CD4-positive, alpha-beta T cell treated with Interleukin-15 for 4 hours (primary cell): ENCODE results near the gene ZBTB3.
A peak's percentile ranks its signal among the peaks of the same experiment; 100 is the strongest.
"Not testable (repeated sequence)": the region's sequence is repeated elsewhere in the genome, so short reads cannot be mapped to it uniquely, and the experiment has no call there.

Experiments used
- DNase-seq: peaks from one replicate; pipeline ENCODE4 v3.0.0-alpha.2; 2020; ENCODE audit warnings: low spot score

The ZBTB3 gene

DNA sequence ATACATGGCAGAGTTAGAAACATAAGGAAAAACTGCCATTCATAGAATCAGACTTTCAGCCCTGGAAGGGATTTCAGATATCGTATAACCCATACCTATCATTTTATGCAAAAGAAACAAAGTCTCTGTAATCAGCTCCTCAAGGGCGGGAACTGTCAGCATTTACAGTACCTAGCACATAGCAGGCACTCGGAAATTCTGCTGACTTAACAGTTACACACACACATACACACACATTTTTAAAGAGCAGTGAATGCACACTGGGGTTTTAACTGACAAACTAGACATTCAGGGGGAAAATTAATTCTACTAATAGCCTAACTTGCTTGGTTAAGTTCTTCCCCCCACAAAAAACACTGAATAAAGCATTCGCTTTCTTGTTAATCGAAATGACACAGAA, 37.8 kb downstream of the ZBTB3 start:
- no peak for DNase-seq

GRCh38 chr11:62715150-62716130, 38.5 kb downstream of the ZBTB3 start:
- no peak for DNase-seq

DNA sequence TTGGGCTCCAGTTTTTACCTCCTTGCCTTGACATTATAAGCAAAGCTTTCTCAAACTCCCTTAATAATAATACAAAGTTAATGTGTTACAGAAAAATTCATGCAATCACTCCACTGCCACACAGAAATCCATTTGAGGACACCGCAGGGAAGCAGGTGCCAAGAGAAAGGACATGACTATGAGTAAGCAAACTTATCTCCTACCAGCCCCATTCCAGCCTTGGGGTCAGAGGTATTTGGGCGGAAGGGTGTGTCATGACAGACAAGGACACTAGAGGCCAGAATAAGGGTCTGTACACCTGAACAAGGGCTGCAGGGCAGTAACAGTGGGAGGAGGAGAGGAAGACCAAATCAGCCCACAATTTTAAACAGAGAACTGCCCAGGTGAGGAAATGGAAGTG, 40.6 kb downstream of the ZBTB3 start:
- DNase-seq, result no peak

DNA sequence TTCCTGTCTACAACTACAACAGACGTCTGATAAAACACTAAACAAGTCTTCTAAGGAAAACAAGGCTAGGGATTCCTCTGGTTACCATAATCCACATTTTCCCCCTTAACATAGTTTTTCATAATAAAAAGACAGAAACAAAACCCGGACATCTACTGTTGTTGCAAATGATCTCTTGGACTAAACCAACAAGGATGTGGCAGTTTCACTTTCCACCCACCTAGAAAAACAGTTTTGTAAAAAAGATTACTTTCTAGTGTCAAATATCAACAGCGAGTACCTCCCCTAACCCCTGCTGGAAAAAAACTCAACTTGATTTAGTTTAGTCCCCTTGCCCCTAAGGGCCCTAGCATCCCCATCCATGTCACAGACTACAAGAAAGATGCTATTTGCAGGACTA, 41.1 kb downstream of the ZBTB3 start:
- DNase-seq, result peak; percentile 20

- no peak for DNase-seq
Observed at GRCh38 chr11:62712276-62712812, 41.6 kb downstream of the ZBTB3 start.

DNA sequence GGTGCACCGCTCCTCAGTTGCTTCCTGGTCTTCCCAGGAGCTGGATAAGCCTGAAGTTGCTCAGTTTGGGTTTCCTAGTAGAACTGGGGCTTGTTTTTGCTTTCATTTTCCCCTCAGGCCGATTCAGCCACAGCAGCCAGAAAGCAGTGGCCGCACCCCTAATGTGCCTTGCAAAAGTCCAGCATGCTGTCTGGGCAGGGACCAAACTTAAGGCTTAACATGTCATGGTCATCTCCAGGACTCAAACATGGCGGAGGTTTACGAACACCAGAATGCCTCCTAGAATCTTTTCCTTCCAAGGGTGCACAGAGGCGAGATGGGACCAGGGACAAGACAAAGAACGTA, 44.0 kb downstream of the ZBTB3 start:
- DNase-seq, result peak; percentile 22

- DNase-seq, result peak; percentile 98
Observed at GRCh38 chr11:62709247-62710000, 44.5 kb downstream of the ZBTB3 start.

- peak; percentile 49 for DNase-seq
Observed at GRCh38 chr11:62708793-62709192, 45.2 kb downstream of the ZBTB3 start.

DNA sequence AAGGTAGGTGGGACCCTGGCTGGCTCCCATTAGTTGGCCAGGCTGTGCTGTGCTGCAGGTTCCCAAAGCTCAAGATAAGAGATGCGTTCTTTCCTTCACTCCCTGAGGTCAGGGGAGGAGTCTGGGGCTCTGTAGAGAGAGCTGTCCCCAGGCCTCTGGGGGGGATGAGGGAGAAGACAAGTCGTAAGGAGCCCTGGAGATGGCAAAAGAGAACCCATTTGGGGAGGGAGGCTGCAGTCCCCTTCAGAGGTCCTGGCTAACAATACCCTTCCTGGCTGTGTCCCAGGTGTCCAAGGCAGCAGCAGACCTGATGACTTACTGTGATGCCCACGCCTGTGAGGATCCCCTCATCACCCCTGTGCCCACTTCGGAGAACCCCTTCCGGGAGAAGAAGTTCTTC, 45.6 kb downstream of the ZBTB3 start:
- DNase-seq, result no peak

- DNase-seq, result no peak
Observed at GRCh38 chr11:62707277-62707861, 46.6 kb downstream of the ZBTB3 start, which contains the start of the genes BSCL2 and GNG3. BSCL2 (minus strand) TSS chr11:62707424; CDS start chr11:62707195, 229 bp downstream. GNG3 (plus strand) TSS chr11:62707676; CDS start chr11:62708296, 620 bp downstream.

DNA sequence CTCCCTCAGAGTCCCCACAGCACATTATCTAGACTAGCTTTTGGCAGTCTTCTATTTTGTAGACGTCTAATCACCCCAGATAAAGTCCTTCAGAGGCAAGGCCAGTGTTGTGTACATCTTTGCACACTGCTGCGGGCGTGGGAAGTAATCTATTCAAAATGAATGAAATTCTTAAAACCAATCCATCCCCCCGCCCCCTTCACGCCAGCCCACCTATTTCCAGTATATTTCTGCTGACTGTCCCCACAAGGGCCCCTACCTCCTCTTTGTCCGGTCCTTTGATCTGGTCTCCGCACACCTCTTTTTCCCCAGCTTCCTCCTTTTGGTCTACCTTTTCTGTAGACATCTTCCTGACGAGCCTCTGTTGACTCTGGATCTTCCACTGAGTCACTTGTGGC, 47.1 kb downstream of the ZBTB3 start:
- DNase-seq, result no peak

GRCh38 chr11:62705880-62706849, 47.8 kb downstream of the ZBTB3 start:
- peak; percentile 94 for DNase-seq

DNA sequence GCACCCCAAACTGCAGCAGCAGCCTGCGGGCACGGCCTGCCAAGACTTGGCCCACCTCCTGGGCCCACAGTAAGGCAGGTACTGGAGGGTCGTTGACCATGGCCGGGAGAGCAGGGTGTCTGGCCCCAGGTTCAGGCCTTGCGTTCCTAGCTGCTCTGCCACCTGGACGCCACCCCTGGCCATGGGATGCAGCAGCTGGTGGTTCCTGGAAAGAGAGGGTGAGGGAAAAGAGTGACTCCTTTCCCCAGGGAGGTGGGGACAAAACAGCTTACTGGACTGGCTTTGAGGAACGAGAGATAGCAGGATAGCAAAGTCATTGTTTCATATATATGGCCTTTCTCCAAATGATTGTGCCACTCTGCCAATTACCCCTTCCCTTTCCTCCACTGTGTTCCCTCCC, 48.5 kb downstream of the ZBTB3 start:
- DNase-seq, result no peak

DNA sequence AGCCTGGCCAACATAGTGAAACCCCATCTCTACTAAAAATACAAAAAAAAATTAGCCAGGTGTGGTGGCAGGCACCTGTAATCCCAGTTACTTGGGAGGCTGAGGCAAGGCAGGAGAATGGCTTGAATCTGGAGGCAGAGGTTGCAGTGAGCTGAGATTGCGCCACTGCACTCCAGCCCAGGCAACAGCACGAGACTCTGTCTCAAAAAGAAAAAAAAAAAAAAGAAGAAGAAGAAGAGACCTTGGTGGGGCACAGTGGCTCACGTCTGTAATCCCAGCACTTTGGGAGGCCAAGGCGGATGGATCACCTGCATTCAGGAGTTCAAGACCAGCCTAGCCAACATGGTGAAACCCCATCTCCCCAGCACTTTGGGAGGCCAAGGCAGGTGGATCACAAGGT, 50.0 kb downstream of the ZBTB3 start:
- DNase-seq, result not testable (repeated sequence)

DNA sequence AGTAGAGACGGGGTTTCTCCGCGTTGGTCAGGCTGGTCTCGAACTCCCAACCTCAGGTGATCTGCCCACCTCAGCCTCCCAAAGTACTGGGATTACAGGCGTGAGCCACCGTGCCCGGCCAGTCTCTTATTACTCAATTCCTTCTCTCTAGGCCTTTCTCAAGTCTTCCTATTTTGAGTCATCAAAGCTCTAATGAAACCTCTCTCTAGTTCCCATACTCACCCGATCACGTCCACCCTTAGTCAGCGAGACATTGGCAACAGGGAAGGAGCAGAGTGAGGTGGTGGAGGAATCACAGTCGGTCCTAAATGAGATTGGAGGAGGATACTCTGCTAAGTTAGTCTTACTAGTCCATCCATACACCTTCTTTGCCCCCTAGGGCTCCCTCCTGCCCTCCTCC, 51.7 kb downstream of the ZBTB3 start:
- DNase-seq, result no peak
